B cell (primary cell): Measurements from ENCODE around the gene ZNF148. TPM values are rescaled to one million over a fixed set of nuclear protein-coding genes. Genes with fewer than 3 reads are reported as not detected.

Experiments used
- ATAC-seq: fragments of 200-7000 bp; cut with Tn5 transposase; one replicate; pipeline ENCODE4 v1.10.0; 2021; ENCODE audit warnings: low read depth, mild to moderate bottlenecking, moderate number of reproducible peaks, moderate library complexity
- CTCF ChIA-PET: fragments of 350-600 bp; sonication (Branson Sonifier 250); formaldehyde crosslinking; loops from one replicate; lab custom pipeline; 2021; ENCODE audit warnings: antibody characterized with exemption, inconsistent platforms; lab: Charles Lee
- POLR2A ChIA-PET: fragments of 350-600 bp; sonication (Branson Sonifier 250); formaldehyde crosslinking; loops from one replicate; lab custom pipeline; 2021; ENCODE audit warnings: antibody characterized with exemption; lab: Charles Lee
- DNase-seq: peaks from one replicate; pipeline ENCODE4 v3.0.0; 2013
- H2AFZ ChIP-seq: 2 replicates; pipeline ENCODE4 v1.6.1; 2012; ENCODE audit warnings: mild to moderate bottlenecking, low read depth, low read length; ENCODE audit not compliant: insufficient read depth, poor library complexity, severe bottlenecking
- H3K27ac ChIP-seq, 2 donors: 1 replicate in 1 of 2; 2 replicates in 1 of 2; pipeline ENCODE4 v1.5.1; 2012 to 2013; ENCODE audit warnings: low read length in 2 of 2, mild to moderate bottlenecking in 2 of 2, moderate library complexity in 1 of 2
- H3K27me3 ChIP-seq, 4 experiments: fragments of 200-600 bp in 1 of 4; sonication (generic) in 1 of 4; replicated peaks in 1 of 4; 1 replicate in 2 of 4; 2 replicates in 2 of 4; pipeline versions ENCODE4 v1.6.1 to v1.7.0; 2013 to 2016; ENCODE audit warnings: low read length in 3 of 4, mild to moderate bottlenecking in 2 of 4, mixed read lengths in 1 of 4, moderate library complexity in 1 of 4; ENCODE audit not compliant: insufficient read depth in 4 of 4, control insufficient read depth in 3 of 4; ENCODE audit errors: control extremely low read depth in 1 of 4
- H3K36me3 ChIP-seq, 2 experiments: replicated peaks in 1 of 2; 1 replicate in 1 of 2; 2 replicates in 1 of 2; pipeline versions ENCODE4 v1.6.1 to v1.7.1; 2013; ENCODE audit warnings: low read length in 1 of 2; ENCODE audit not compliant: insufficient read depth in 2 of 2, control insufficient read depth in 1 of 2; ENCODE audit errors: control extremely low read depth in 1 of 2, extremely low read depth in 1 of 2
- H3K4me1 ChIP-seq, 2 donors: fragments of 200-600 bp in 1 of 2; sonication (generic) in 1 of 2; 1 replicate in 1 of 2; 2 replicates in 1 of 2; pipeline versions ENCODE4 v1.5.1 to v1.6.1; 2013 to 2017; ENCODE audit warnings: low read length in 2 of 2; ENCODE audit not compliant: control insufficient read depth in 2 of 2, insufficient read depth in 2 of 2
- H3K4me2 ChIP-seq: replicated peaks from 2 replicates; pipeline ENCODE3; 2012; ENCODE audit warnings: mild to moderate bottlenecking, low read depth, low read length; ENCODE audit not compliant: poor library complexity, severe bottlenecking
- H3K4me3 ChIP-seq, 5 experiments: fragments of 200-600 bp in 1 of 5; sonication (generic) in 1 of 5; 1 replicate in 3 of 5; 2 replicates in 2 of 5; pipeline versions ENCODE4 v1.5.1 to v1.7.0; 2011 to 2016; ENCODE audit warnings: low read length in 4 of 5, mild to moderate bottlenecking in 4 of 5, low read depth in 2 of 5, control low read depth in 1 of 5, moderate library complexity in 1 of 5; ENCODE audit not compliant: insufficient read depth in 1 of 5; ENCODE audit errors: control extremely low read depth in 1 of 5, extremely low read depth in 1 of 5
- H3K79me2 ChIP-seq: fragments of 200-600 bp; sonication (generic); one replicate; pipeline ENCODE4 v1.6.0; 2016; ENCODE audit warnings: low read length; ENCODE audit not compliant: control insufficient read depth, insufficient read depth
- H3K9ac ChIP-seq: fragments of 200-600 bp; sonication (generic); 2 replicates; pipeline ENCODE4 v1.6.1; 2017; ENCODE audit warnings: mild to moderate bottlenecking, low read length, moderate library complexity
- H3K9me3 ChIP-seq, 3 donors: one replicate each; pipeline versions ENCODE4 v1.6.1 to v1.7.1; 2013; ENCODE audit warnings: low read length in 2 of 3; ENCODE audit not compliant: control insufficient read depth in 2 of 3, insufficient read depth in 1 of 3; ENCODE audit errors: control extremely low read depth in 1 of 3
- H4K20me1 ChIP-seq: 2 replicates; pipeline ENCODE4 v1.6.0; 2012; ENCODE audit warnings: mild to moderate bottlenecking, low read length; ENCODE audit not compliant: insufficient read depth, control insufficient read depth, poor library complexity, severe bottlenecking
- H3K27ac Mint-ChIP-seq: one replicate; pipeline ENCODE4 v1.8.0; 2021; ENCODE audit warnings: mixed read lengths
- H3K27me3 Mint-ChIP-seq: one replicate; pipeline ENCODE4 v1.8.0; 2021; ENCODE audit warnings: mixed read lengths
- H3K4me1 Mint-ChIP-seq: one replicate; pipeline ENCODE4 v1.8.0; 2021; ENCODE audit warnings: mixed read lengths
- H3K4me3 Mint-ChIP-seq: one replicate; pipeline ENCODE4 v1.8.0; 2021; ENCODE audit warnings: mixed read lengths
- H3K9me3 Mint-ChIP-seq: one replicate; pipeline ENCODE4 v1.8.0; 2022; ENCODE audit warnings: mixed read lengths; ENCODE audit not compliant: insufficient read depth
- CTCF ChIP-seq: fragments of 200-600 bp; IDR thresholded peaks from one replicate; pipeline ENCODE4 v1.8.0; 2022; ENCODE audit warnings: antibody characterized with exemption, mild to moderate bottlenecking
- EZH2 ChIP-seq: IDR thresholded peaks from 2 replicates; pipeline ENCODE4 v1.6.1; 2012; ENCODE audit warnings: borderline replicate concordance, low read depth, mild to moderate bottlenecking, moderate library complexity, low read length; ENCODE audit not compliant: insufficient read depth, poor library complexity, severe bottlenecking
- WGBS: methylation state at CpG from one replicate; pipeline ENCODE4 v1.1.5; 2013; ENCODE audit warnings: missing lambda C conversion rate; ENCODE audit not compliant: insufficient coverage; 5-methylcytosine and 5-hydroxymethylcytosine counted together
- intact Hi-C: fragments of 100-400 bp; cut with micrococcal nuclease; formaldehyde crosslinking; loops from one replicate; pipeline ENCODE4 v1.10.0; 2022
- polyA plus RNA-seq: library from polyadenylated mRNA; depleted of rRNA; stranded (reverse); fragments of >200 nt; gene quantifications from 2 replicates; pipeline ENCODE4 v1.2.3, GENCODE V29; 2012
- total RNA-seq, 2 donors: library from RNA; stranded (reverse); fragments of 120-200 nt in 1 of 2; gene quantifications; 1 replicate in 1 of 2; 2 replicates in 1 of 2; pipeline versions ENCODE4 v1.2.3 to v1.2.4, GENCODE V29; 2013 to 2022

The ZNF148 gene
- total and polyA plus RNA-seq, 2 donors (not counting 1 experiment from before 2014, with no cell fraction given) = 8.1 to 71.5 TPM

- H3K4me3 ChIP-seq = no peak overlapping the region
- H3K9ac ChIP-seq = no peak overlapping the region
- H2AFZ ChIP-seq = no peak overlapping the region
- peaks cover 8 to 18% of the 10 kb centered on the region in 2 experiments for H3K36me3 ChIP-seq
- no CpG with 5 or more reads among the region's 4 CpGs for WGBS
- DNase-seq (no peak), ATAC-seq (no peak)
- H3K4me1 ChIP-seq = no peaks in the 10 kb centered on the region
- no peaks in the 10 kb centered on the region for H3K27me3 ChIP-seq
- TF ChIP-seq CTCF (no peak), EZH2 (no peak)
- Mint-ChIP-seq H3K4me1 (peaks cover 25% of the 10 kb centered on the region), H3K4me3 (no peak overlapping the region), H3K9me3 (no peaks in the 10 kb centered on the region), H3K27me3 (no peaks in the 10 kb centered on the region), H3K27ac (no peak overlapping the region)
- intact Hi-C loops = loop anchor here (5.0 kb wide), 1 partner anchor 33 kb away; no protein-coding TSS in a partner anchor
- H3K27ac ChIP-seq = no peak overlapping the region
- H4K20me1 ChIP-seq = peaks cover 27% of the 10 kb centered on the region
- H3K4me2 ChIP-seq = no peak overlapping the region
- ChIA-PET POLR2A (no interaction called here), CTCF (no interaction called here)
- H3K9me3 ChIP-seq = no peaks in the 10 kb centered on the region
- peaks cover 43% of the 10 kb centered on the region for H3K79me2 ChIP-seq
Observed at GRCh38 chr3:125289429-125289981, 85.6 kb downstream of the ZNF148 start.

- Histone ChIP-seq H3K4me3 (no peak overlapping the region), H3K4me1 (no peaks in the 10 kb centered on the region), H3K9ac (no peak overlapping the region), H3K36me3 (peaks cover 10 to 15% of the 10 kb centered on the region in 2 experiments), H2AFZ (no peak overlapping the region), H3K4me2 (no peak overlapping the region), H3K79me2 (peaks cover 32% of the 10 kb centered on the region), H3K27me3 (no peaks in the 10 kb centered on the region), H4K20me1 (peaks cover 27% of the 10 kb centered on the region), H3K9me3 (no peaks in the 10 kb centered on the region), H3K27ac (no peak overlapping the region)
- ChIA-PET CTCF (no interaction called here), POLR2A (interaction anchor here (0.6 kb wide), 2 partner anchors 19 to 55 kb away, joined by 3 to 4 read pairs; no protein-coding TSS in a partner anchor)
- H3K4me3 Mint-ChIP-seq = no peak overlapping the region
- no peak for DNase-seq
- ATAC-seq = no peak
- no peaks in the 10 kb centered on the region for H3K27me3 Mint-ChIP-seq
- WGBS = 100% methylated on average over 2 of the region's 2 CpGs
- peaks cover 26% of the 10 kb centered on the region for H3K4me1 Mint-ChIP-seq
- no peak overlapping the region for H3K27ac Mint-ChIP-seq
- no peaks in the 10 kb centered on the region for H3K9me3 Mint-ChIP-seq
- intact Hi-C loops = loop anchor here (5.0 kb wide), 1 partner anchor 35 kb away; no protein-coding TSS in a partner anchor
- TF ChIP-seq EZH2 (no peak), CTCF (no peak)
Observed at GRCh38 chr3:125287248-125287647, 87.9 kb downstream of the ZNF148 start.
